ENCODE data around the gene SLC35A4. TPM values are rescaled to one million over a fixed set of nuclear protein-coding genes. Genes with fewer than 3 reads are reported as not detected.

Gene SLC35A4
- total and polyA plus RNA-seq, 3 donors from 2014 or later = 84.3 to 105 (median 97.0) TPM

- intact Hi-C loops (cut with DNase I; ENCODE audit: low total_unique reads) = no loop called here
- TF ChIP-seq POLR2A (IDR thresholded peaks at IDR 0.05) (no peak), CTCF (IDR thresholded peaks at IDR 0.05) (no peak)
- H3K36me3 ChIP-seq (ENCODE audit: low read depth, missing control alignments) = no peaks in the 10 kb centered on the region
- DNase-seq = no peak
- WGBS, 2 donors = 64 to 69% methylated on average over 2 of the region's 2 CpGs
- H3K9me3 ChIP-seq = no peaks in the 10 kb centered on the region
- peak overlapping the region in 1 of 2 donors; percentile 37 for H3K27ac ChIP-seq
- H3K27me3 ChIP-seq = no peaks in the 10 kb centered on the region
- no peak overlapping the region for H3K4me3 ChIP-seq
- peaks cover 4% of the 10 kb centered on the region for H3K4me1 ChIP-seq
Measured at GRCh38 chr5:140611020-140611521, 46.4 kb downstream of the SLC35A4 start.

Small RNA genes within 50 kb of the gene (microRNA-seq; reads per million reads assigned to microRNA genes)
- gene MIR6831 (ENCODE audit: borderline number of aligned reads in 2 of 2, borderline replicate concordance in 1 of 2) = 0 to 0.69 reads per million in 2 donors

Small RNA genes within 50 kb of the gene (small RNA-seq; reads per million reads assigned to genes)
- 0 reads per million in 2 donors for gene RF00279
- gene RF00443 = 0 reads per million in 2 donors

Other genes starting within 250 kb of the SLC35A4 start
- gene HBEGF, start 218.2 kb upstream of the SLC35A4 start, total RNA-seq = 10 to 100 TPM; 23.2 to 23.9 TPM
- 8.2 TPM for gene HBEGF, start 218.2 kb upstream of the SLC35A4 start, polyA plus RNA-seq (ENCODE audit: insufficient read depth, low read depth, low replicate concordance)
- 1 to 10 TPM in 1 of 2 donors, under 1 TPM in 1; 0.81 to 1.2 TPM for gene SLC4A9, start 204.6 kb upstream of the SLC35A4 start, total RNA-seq
- 1.2 TPM for gene SLC4A9, start 204.6 kb upstream of the SLC35A4 start, polyA plus RNA-seq (ENCODE audit: insufficient read depth, low read depth, low replicate concordance)
- gene ANKHD1, start 163.0 kb upstream of the SLC35A4 start, total RNA-seq = 100 to 1,000 TPM; 170 to 172 TPM
- 70.0 TPM for gene ANKHD1, start 163.0 kb upstream of the SLC35A4 start, polyA plus RNA-seq (ENCODE audit: insufficient read depth, low read depth, low replicate concordance)
- gene EIF4EBP3, start 17.2 kb upstream of the SLC35A4 start, total RNA-seq = 10 to 100 TPM; 11.7 to 14.0 TPM
- gene EIF4EBP3, start 17.2 kb upstream of the SLC35A4 start, polyA plus RNA-seq (ENCODE audit: insufficient read depth, low read depth, low replicate concordance) = 47.3 TPM
- gene SRA1, start 7.4 kb upstream of the SLC35A4 start, total RNA-seq = 10 to 100 TPM; 43.1 to 51.3 TPM
- gene SRA1, start 7.4 kb upstream of the SLC35A4 start, polyA plus RNA-seq (ENCODE audit: insufficient read depth, low read depth, low replicate concordance) = 49.0 TPM
- 100 to 1,000 TPM; 122 to 129 TPM for gene APBB3, start 230 bp upstream of the SLC35A4 start, total RNA-seq
- 73.1 TPM for gene APBB3, start 230 bp upstream of the SLC35A4 start, polyA plus RNA-seq (ENCODE audit: insufficient read depth, low read depth, low replicate concordance)
- gene CD14, start 68.3 kb downstream of the SLC35A4 start, total RNA-seq = 10 to 100 TPM; 23.7 to 41.1 TPM
- gene CD14, start 68.3 kb downstream of the SLC35A4 start, polyA plus RNA-seq (ENCODE audit: insufficient read depth, low read depth, low replicate concordance) = 40.5 TPM
- gene TMCO6, start 74.6 kb downstream of the SLC35A4 start, total RNA-seq = 100 to 1,000 TPM in 1 of 2 donors, 10 to 100 TPM in 1; 58.0 to 103 TPM
- gene TMCO6, start 74.6 kb downstream of the SLC35A4 start, polyA plus RNA-seq (ENCODE audit: insufficient read depth, low read depth, low replicate concordance) = 34.5 TPM
- gene NDUFA2, start 82.8 kb downstream of the SLC35A4 start, total RNA-seq = 100 to 1,000 TPM in 1 of 2 donors, 10 to 100 TPM in 1; 82.6 to 109 TPM
- gene NDUFA2, start 82.8 kb downstream of the SLC35A4 start, polyA plus RNA-seq (ENCODE audit: insufficient read depth, low read depth, low replicate concordance) = 116 TPM
- gene IK, start 83.0 kb downstream of the SLC35A4 start, total RNA-seq = 100 to 1,000 TPM; 160 to 192 TPM
- gene IK, start 83.0 kb downstream of the SLC35A4 start, polyA plus RNA-seq (ENCODE audit: insufficient read depth, low read depth, low replicate concordance) = 187 TPM
- 10 to 100 TPM; 17.6 to 21.1 TPM for gene WDR55, start 100.1 kb downstream of the SLC35A4 start, total RNA-seq
- 11.7 TPM for gene WDR55, start 100.1 kb downstream of the SLC35A4 start, polyA plus RNA-seq (ENCODE audit: insufficient read depth, low read depth, low replicate concordance)
- gene DND1, start 108.7 kb downstream of the SLC35A4 start, total RNA-seq = 10 to 100 TPM; 31.8 to 47.2 TPM
- gene DND1, start 108.7 kb downstream of the SLC35A4 start, polyA plus RNA-seq (ENCODE audit: insufficient read depth, low read depth, low replicate concordance) = 21.8 TPM
- gene HARS1, start 126.5 kb downstream of the SLC35A4 start, total RNA-seq = 10 to 100 TPM; 58.7 to 63.9 TPM
- 73.4 TPM for gene HARS1, start 126.5 kb downstream of the SLC35A4 start, polyA plus RNA-seq (ENCODE audit: insufficient read depth, low read depth, low replicate concordance)
- gene HARS2, start 126.6 kb downstream of the SLC35A4 start, total RNA-seq = 10 to 100 TPM; 40.2 to 43.1 TPM
- gene HARS2, start 126.6 kb downstream of the SLC35A4 start, polyA plus RNA-seq (ENCODE audit: insufficient read depth, low read depth, low replicate concordance) = 30.8 TPM
- gene ZMAT2, start 135.6 kb downstream of the SLC35A4 start, total RNA-seq = 10 to 100 TPM; 28.5 to 30.2 TPM
- 50.5 TPM for gene ZMAT2, start 135.6 kb downstream of the SLC35A4 start, polyA plus RNA-seq (ENCODE audit: insufficient read depth, low read depth, low replicate concordance)
- gene PCDHA1, start 221.3 kb downstream of the SLC35A4 start, total RNA-seq = 1 to 10 TPM; 1.7 to 2.6 TPM
- 1.8 TPM for gene PCDHA1, start 221.3 kb downstream of the SLC35A4 start, polyA plus RNA-seq (ENCODE audit: insufficient read depth, low read depth, low replicate concordance)
- gene PCDHA2, start 230.0 kb downstream of the SLC35A4 start, total RNA-seq = 1 to 10 TPM; 1.0 to 1.3 TPM
- 0.57 TPM for gene PCDHA2, start 230.0 kb downstream of the SLC35A4 start, polyA plus RNA-seq (ENCODE audit: insufficient read depth, low read depth, low replicate concordance)
- 1 to 10 TPM in 1 of 2 donors, under 1 TPM in 1; 0.79 to 2.0 TPM for gene PCDHA3, start 236.2 kb downstream of the SLC35A4 start, total RNA-seq
- gene PCDHA3, start 236.2 kb downstream of the SLC35A4 start, polyA plus RNA-seq (ENCODE audit: insufficient read depth, low read depth, low replicate concordance) = 0.74 TPM
- gene PCDHA4, start 242.2 kb downstream of the SLC35A4 start, total RNA-seq = 1 to 10 TPM; 3.4 to 4.5 TPM
- 1.3 TPM for gene PCDHA4, start 242.2 kb downstream of the SLC35A4 start, polyA plus RNA-seq (ENCODE audit: insufficient read depth, low read depth, low replicate concordance)

All from testis (tissue), 3 donors.